Panc1 (cell line): ENCODE results near the gene CRIP2.

Source experiments
- CTCF ChIP-seq: fragments of 450-650 bp; IDR thresholded peaks from 2 replicates; pipeline ENCODE4 v1.5.1; 2017; ENCODE audit warnings: mild to moderate bottlenecking
- TCF7L2 ChIP-seq: IDR thresholded peaks from 2 replicates; pipeline ENCODE4 v1.6.1; 2011; ENCODE audit warnings: mild to moderate bottlenecking, low read depth, low read length, inconsistent platforms

GRCh38 chr14:105450864-105451720 is 23.5 kb upstream of the CRIP2 start:
- no peak for TF ChIP-seq CTCF
- no peak for TF ChIP-seq TCF7L2
